Renal cortex interstitium (tissue), 11 donors: ENCODE results near the gene TLR1. TPM values are rescaled to one million over a fixed set of nuclear protein-coding genes. Genes with fewer than 3 reads are reported as not detected.
"Not testable (repeated sequence)": the region's sequence is repeated elsewhere in the genome, so short reads cannot be mapped to it uniquely, and the experiment has no call there.

ENCODE experiments used
- DNase-seq, 11 donors: peaks; one replicate each; pipeline ENCODE4 v3.0.0-alpha.2; 2013; ENCODE audit warnings: low read depth in 9 of 11, low spot score in 4 of 11; ENCODE audit errors: extremely low read depth in 1 of 11
- polyA plus RNA-seq, 3 donors: library from polyadenylated mRNA; unstranded; fragments of 120-200 nt; gene quantifications; one replicate each; pipeline ENCODE4 v1.2.1, GENCODE V29; 2013; ENCODE audit not compliant: insufficient read length in 3 of 3

The TLR1 gene
- polyA plus RNA-seq, 3 donors, result 3.6 to 5.3 (median 4.8) TPM

- no peak for DNase-seq
Measured at GRCh38 chr4:38781854-38782261, 22.7 kb downstream of the TLR1 start.

- no peak for DNase-seq
Measured at GRCh38 chr4:38780833-38781484, 23.6 kb downstream of the TLR1 start.

GRCh38 chr4:38779790-38780189, 24.8 kb downstream of the TLR1 start:
- DNase-seq, result no peak

- not testable (repeated sequence) for DNase-seq
Measured at GRCh38 chr4:38777925-38778324, 26.7 kb downstream of the TLR1 start.

- DNase-seq, result no peak
Measured at GRCh38 chr4:38775326-38775725, 29.3 kb downstream of the TLR1 start.

- DNase-seq, result no peak
Measured at GRCh38 chr4:38774181-38774955, 30.2 kb downstream of the TLR1 start.

GRCh38 chr4:38770281-38770680, 34.3 kb downstream of the TLR1 start:
- DNase-seq, result not testable (repeated sequence)

GRCh38 chr4:38769857-38770256, 34.7 kb downstream of the TLR1 start:
- DNase-seq, result no peak

- DNase-seq, result no peak
Measured at GRCh38 chr4:38769441-38769840, 35.1 kb downstream of the TLR1 start.

- peak in 1 of 11 donors; percentile 27 for DNase-seq
Measured at GRCh38 chr4:38768968-38769394, 35.6 kb downstream of the TLR1 start.

- not testable (repeated sequence) for DNase-seq
Measured at GRCh38 chr4:38766940-38767339, 37.7 kb downstream of the TLR1 start.

- no peak for DNase-seq
Measured at GRCh38 chr4:38765382-38765781, 39.2 kb downstream of the TLR1 start.

GRCh38 chr4:38764277-38764676, 40.3 kb downstream of the TLR1 start:
- DNase-seq, result no peak

GRCh38 chr4:38762560-38762959, 42.0 kb downstream of the TLR1 start:
- no peak for DNase-seq

- DNase-seq, result no peak
Measured at GRCh38 chr4:38759790-38760122, 44.8 kb downstream of the TLR1 start.

- DNase-seq, result peak in 6 of 11 donors; percentile 22 to 67 (median 62)
Measured at GRCh38 chr4:38759113-38759789, 45.3 kb downstream of the TLR1 start.

GRCh38 chr4:38757945-38758600, 46.5 kb downstream of the TLR1 start:
- DNase-seq, result no peak

- peak; percentile 84 to 95 (median 86) for DNase-seq
Measured at GRCh38 chr4:38752941-38753806, 51.4 kb downstream of the TLR1 start.
